Keratinocyte (primary cell): ENCODE measurements around the gene SLC38A2. TPM values are rescaled to one million over a fixed set of nuclear protein-coding genes. Genes with fewer than 3 reads are reported as not detected.
A peak's percentile ranks its signal among the peaks of the same experiment; 100 is the strongest.

ENCODE experiments used
- DNase-seq: peaks from one replicate; pipeline ENCODE4 v3.0.0-alpha.2; 2011; ENCODE audit warnings: low read depth, missing footprints, low spot score
- FAIRE-seq: peaks from 2 replicates; lab custom pipeline; 2011; peaks lifted over from hg19 to GRCh38; lab: Jason Lieb, UNC
- H2AFZ ChIP-seq: 2 replicates; pipeline ENCODE4 v1.6.0; 2012; ENCODE audit warnings: low read length, control low read depth, inconsistent platforms; ENCODE audit not compliant: control insufficient read depth
- H3K27ac ChIP-seq: 2 replicates; pipeline ENCODE4 v1.5.1; 2011; ENCODE audit warnings: low read length; ENCODE audit not compliant: control insufficient read depth, insufficient read depth
- H3K27me3 ChIP-seq: 3 replicates; pipeline ENCODE4 v1.6.0; 2011; ENCODE audit warnings: low read length; ENCODE audit not compliant: control insufficient read depth, insufficient read depth; ENCODE audit errors: extremely low read depth
- H3K36me3 ChIP-seq, 2 experiments: 2 replicates in 1 of 2; 3 replicates in 1 of 2; pipeline ENCODE4 v1.5.1; 2011; ENCODE audit warnings: low read length in 2 of 2, mild to moderate bottlenecking in 1 of 2; ENCODE audit not compliant: control insufficient read depth in 2 of 2, insufficient read depth in 2 of 2; ENCODE audit errors: extremely low read depth in 1 of 2
- H3K4me1 ChIP-seq: 3 replicates; pipeline ENCODE4 v1.5.1; 2011; ENCODE audit warnings: low read length; ENCODE audit not compliant: control insufficient read depth, insufficient read depth; ENCODE audit errors: extremely low read depth
- H3K4me2 ChIP-seq: 3 replicates; pipeline ENCODE4 v1.6.0; 2011; ENCODE audit warnings: low read depth, low read length; ENCODE audit not compliant: control insufficient read depth, insufficient read depth; ENCODE audit errors: extremely low read depth
- H3K4me3 ChIP-seq, 3 experiments: fragments of 200-600 bp in 1 of 3; sonication (generic) in 1 of 3; 2 replicates in 2 of 3; 3 replicates in 1 of 3; pipeline ENCODE4 v1.5.1; 2011 to 2016; ENCODE audit warnings: low read length in 3 of 3, mild to moderate bottlenecking in 3 of 3, control low read depth in 2 of 3, inconsistent platforms in 1 of 3, low read depth in 1 of 3, mixed read lengths in 1 of 3, mixed run types in 1 of 3, moderate library complexity in 1 of 3; ENCODE audit not compliant: control insufficient read depth in 2 of 3, insufficient read depth in 2 of 3; ENCODE audit errors: extremely low read depth in 1 of 3
- H3K79me2 ChIP-seq: 2 replicates; pipeline ENCODE4 v1.6.0; 2012; ENCODE audit warnings: low read length; ENCODE audit not compliant: control insufficient read depth, insufficient read depth
- H3K9ac ChIP-seq: 3 replicates; pipeline ENCODE4 v1.6.0; 2011; ENCODE audit warnings: low read length; ENCODE audit not compliant: control insufficient read depth, insufficient read depth; ENCODE audit errors: extremely low read depth
- H3K9me1 ChIP-seq: 3 replicates; pipeline ENCODE4 v1.6.0; 2011; ENCODE audit warnings: low read length; ENCODE audit not compliant: control insufficient read depth, insufficient read depth; ENCODE audit errors: extremely low read depth
- H3K9me3 ChIP-seq: 2 replicates; pipeline ENCODE4 v1.5.1; 2012; ENCODE audit warnings: low read depth, low read length; ENCODE audit not compliant: control insufficient read depth
- H4K20me1 ChIP-seq: 3 replicates; pipeline ENCODE4 v1.6.0; 2011; ENCODE audit warnings: low read length; ENCODE audit not compliant: control insufficient read depth, insufficient read depth; ENCODE audit errors: extremely low read depth
- EZH2 ChIP-seq: IDR thresholded peaks from one replicate; pipeline ENCODE4 v1.6.1; 2012; ENCODE audit warnings: inconsistent platforms, mild to moderate bottlenecking, low read length, moderate library complexity
- dilution Hi-C: fragments of 300-500 bp; cut with MboI; formaldehyde crosslinking; loops from one replicate; pipeline ENCODE4 v1.7.0; 2020; ENCODE audit warnings: low sequenced_read_pairs; ENCODE audit not compliant: extremely low pct_ligation_motif_present
- polyA plus RNA-seq, 5 experiments: library from polyadenylated mRNA; depleted of rRNA in 3 of 5; stranded (reverse) in 3 of 5; stranded (forward) in 1 of 5; unstranded in 1 of 5; fragments of >200 nt; gene quantifications; 1 replicate in 1 of 5; 2 replicates in 3 of 5; 3 replicates in 1 of 5; pipeline versions ENCODE4 v1.2.1 to v1.2.3, GENCODE V29; 2011 to 2012; ENCODE audit warnings: missing spikeins in 2 of 5, low read depth in 1 of 5, low replicate concordance in 1 of 5
- TF ChIP-seq, protein P1 (sequence below), 3 experiments: IDR thresholded peaks in 1 of 3; conservative IDR thresholded peaks in 1 of 3; optimal IDR thresholded peaks in 1 of 3; 2 replicates in 2 of 3; 3 replicates in 1 of 3; pipeline versions ENCODE3 to v1.5.1; 2011; ENCODE audit warnings: low read length in 3 of 3, mild to moderate bottlenecking in 3 of 3, moderate library complexity in 2 of 3, control low read depth in 1 of 3, inconsistent platforms in 1 of 3; ENCODE audit not compliant: insufficient read depth in 2 of 3; ENCODE audit errors: extremely low read depth in 1 of 3

Gene SLC38A2
- polyA plus RNA-seq, 1 donor (not counting 4 experiments of a cell fraction or from before 2014, with no cell fraction given), result 577 TPM

DNA sequence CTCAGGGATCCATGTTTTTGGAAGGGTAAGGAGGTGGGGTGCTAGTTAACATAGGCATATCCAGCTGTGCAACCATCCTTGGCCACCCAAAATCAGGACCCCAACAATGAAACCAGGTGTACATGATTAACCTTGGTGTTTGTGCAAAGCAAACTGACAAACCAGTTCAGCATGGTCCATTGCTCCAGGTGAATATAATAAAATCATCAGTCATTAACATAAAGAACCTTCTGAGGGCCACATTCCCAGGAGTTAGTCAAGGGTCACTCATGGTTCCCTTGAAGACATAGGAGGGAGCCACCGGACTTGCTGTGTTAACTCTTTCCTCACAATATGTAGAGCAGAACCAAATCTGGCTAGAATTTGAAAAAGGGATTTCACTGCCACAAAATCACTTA, 17.8 kb downstream of the SLC38A2 start:
- FAIRE-seq (no peak), DNase-seq (no peak)
- peaks cover 4% of the 10 kb centered on the region for H4K20me1 ChIP-seq
- H3K4me1 ChIP-seq, result peaks cover 16% of the 10 kb centered on the region
- H3K9ac ChIP-seq, result no peak overlapping the region
- no peak for TF ChIP-seq EZH2
- TF ChIP-seq, protein P1, sequence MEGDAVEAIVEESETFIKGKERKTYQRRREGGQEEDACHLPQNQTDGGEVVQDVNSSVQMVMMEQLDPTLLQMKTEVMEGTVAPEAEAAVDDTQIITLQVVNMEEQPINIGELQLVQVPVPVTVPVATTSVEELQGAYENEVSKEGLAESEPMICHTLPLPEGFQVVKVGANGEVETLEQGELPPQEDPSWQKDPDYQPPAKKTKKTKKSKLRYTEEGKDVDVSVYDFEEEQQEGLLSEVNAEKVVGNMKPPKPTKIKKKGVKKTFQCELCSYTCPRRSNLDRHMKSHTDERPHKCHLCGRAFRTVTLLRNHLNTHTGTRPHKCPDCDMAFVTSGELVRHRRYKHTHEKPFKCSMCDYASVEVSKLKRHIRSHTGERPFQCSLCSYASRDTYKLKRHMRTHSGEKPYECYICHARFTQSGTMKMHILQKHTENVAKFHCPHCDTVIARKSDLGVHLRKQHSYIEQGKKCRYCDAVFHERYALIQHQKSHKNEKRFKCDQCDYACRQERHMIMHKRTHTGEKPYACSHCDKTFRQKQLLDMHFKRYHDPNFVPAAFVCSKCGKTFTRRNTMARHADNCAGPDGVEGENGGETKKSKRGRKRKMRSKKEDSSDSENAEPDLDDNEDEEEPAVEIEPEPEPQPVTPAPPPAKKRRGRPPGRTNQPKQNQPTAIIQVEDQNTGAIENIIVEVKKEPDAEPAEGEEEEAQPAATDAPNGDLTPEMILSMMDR (optimal IDR thresholded peaks at IDR 0.05 in 1 of 3, IDR thresholded peaks at IDR 0.05 in 1 of 3, conservative IDR thresholded peaks at IDR 0.05 in 1 of 3; ENCODE audit: extremely low read depth in 1 of 3, insufficient read depth in 2 of 3, low read length in 3 of 3), result no peak
- no peaks in the 10 kb centered on the region for H3K27me3 ChIP-seq
- no peak overlapping the region for H2AFZ ChIP-seq
- no peak overlapping the region for H3K27ac ChIP-seq
- H3K4me3 ChIP-seq, result no peak overlapping the region
- no peaks in the 10 kb centered on the region for H3K9me3 ChIP-seq
- H3K79me2 ChIP-seq, result no peaks in the 10 kb centered on the region
- dilution Hi-C loops, result no loop called here
- no peaks in the 10 kb centered on the region for H3K9me1 ChIP-seq
- no peak overlapping the region for H3K4me2 ChIP-seq
- H3K36me3 ChIP-seq, result peaks cover under 1 to 1% of the 10 kb centered on the region in 2 experiments

DNA sequence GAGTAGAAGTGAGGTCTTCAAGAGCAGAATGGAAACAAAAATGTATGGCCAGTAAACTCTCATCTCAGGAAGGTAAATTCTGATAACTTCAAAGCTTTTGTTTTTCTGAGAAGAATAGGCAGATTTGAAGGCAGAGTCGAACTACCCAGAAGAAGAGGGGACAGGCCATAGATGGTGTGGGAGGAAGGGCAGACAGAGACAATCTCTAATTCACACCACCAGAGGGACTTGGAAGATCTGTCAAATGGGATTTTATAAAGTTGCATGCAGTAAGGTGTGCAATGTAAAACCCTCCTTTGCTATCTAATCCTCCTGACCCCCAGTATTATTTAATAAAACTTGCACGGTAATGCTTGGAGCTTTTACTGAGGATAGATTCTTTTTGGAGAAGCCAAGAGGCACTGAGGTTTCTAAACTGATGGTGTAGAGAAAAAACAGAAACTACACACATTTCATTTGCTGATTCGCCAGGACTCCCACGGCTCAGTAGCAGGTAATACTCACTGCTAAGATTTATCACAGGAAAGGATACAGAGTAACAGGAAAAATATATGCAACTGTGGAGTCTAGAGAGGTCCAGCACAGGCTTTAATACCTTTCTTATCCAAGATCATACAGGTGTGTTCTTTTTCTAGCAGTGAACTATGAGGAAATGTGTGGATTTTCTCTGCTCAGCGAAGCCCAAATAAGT, 18.3 kb downstream of the SLC38A2 start:
- Histone ChIP-seq H3K27ac (no peak overlapping the region), H3K36me3 (no peaks in the 10 kb centered on the region), H3K9me1 (no peaks in the 10 kb centered on the region), H3K9me3 (no peaks in the 10 kb centered on the region), H3K9ac (no peak overlapping the region), H2AFZ (no peak overlapping the region), H3K4me2 (no peak overlapping the region), H3K79me2 (no peaks in the 10 kb centered on the region), H4K20me1 (no peaks in the 10 kb centered on the region), H3K27me3 (no peaks in the 10 kb centered on the region), H3K4me1 (peaks cover 16% of the 10 kb centered on the region), H3K4me3 (no peak overlapping the region)
- dilution Hi-C loops, result no loop called here
- no peak for DNase-seq
- no peak for TF ChIP-seq EZH2
- TF ChIP-seq, protein P1 (optimal IDR thresholded peaks at IDR 0.05 in 1 of 3, IDR thresholded peaks at IDR 0.05 in 1 of 3, conservative IDR thresholded peaks at IDR 0.05 in 1 of 3; ENCODE audit: extremely low read depth in 1 of 3, insufficient read depth in 2 of 3, low read length in 3 of 3), result peak in 2 of 3 experiments; percentile 10 to 11
- FAIRE-seq, result no peak
